KMS-11 (cell line): ENCODE measurements around the gene HORMAD2.

Source experiments
- H2AFZ ChIP-seq: fragments of 200-600 bp; sonication (generic); 2 replicates; pipeline ENCODE4 v1.6.1; 2016; ENCODE audit warnings: antibody characterized with exemption, mixed run types, low read depth
- H3K27ac ChIP-seq: fragments of 200-600 bp; sonication (generic); 2 replicates; pipeline ENCODE4 v1.6.1; 2016; ENCODE audit warnings: mild to moderate bottlenecking, mixed run types
- H3K27me3 ChIP-seq: fragments of 200-600 bp; sonication (generic); 2 replicates; pipeline ENCODE4 v1.6.1; 2017; ENCODE audit warnings: mild to moderate bottlenecking, low read depth, mixed run types, moderate library complexity; ENCODE audit not compliant: insufficient read depth
- H3K36me3 ChIP-seq: fragments of 200-600 bp; sonication (generic); 2 replicates; pipeline ENCODE4 v1.6.1; 2017; ENCODE audit warnings: mild to moderate bottlenecking, mixed run types; ENCODE audit not compliant: insufficient read depth
- H3K4me1 ChIP-seq: fragments of 200-600 bp; sonication (generic); 2 replicates; pipeline ENCODE4 v1.6.1; 2016; ENCODE audit warnings: mild to moderate bottlenecking, low read depth, mixed run types; ENCODE audit not compliant: poor library complexity, severe bottlenecking
- H3K4me2 ChIP-seq: fragments of 200-600 bp; sonication (generic); 2 replicates; pipeline ENCODE4 v1.7.0; 2016; ENCODE audit warnings: mild to moderate bottlenecking, mixed run types
- H3K4me3 ChIP-seq: fragments of 200-600 bp; sonication (generic); IDR thresholded peaks from 2 replicates; pipeline ENCODE4 v1.6.1; 2017; ENCODE audit warnings: low read depth, low read length, mixed read lengths; ENCODE audit not compliant: insufficient read depth
- H3K79me2 ChIP-seq: fragments of 200-600 bp; sonication (generic); 2 replicates; pipeline ENCODE4 v1.6.1; 2016; ENCODE audit warnings: low read depth, mixed run types; ENCODE audit not compliant: insufficient read depth
- H3K9ac ChIP-seq: fragments of 200-600 bp; sonication (generic); 2 replicates; pipeline ENCODE4 v1.6.1; 2016; ENCODE audit warnings: mild to moderate bottlenecking, mixed run types
- H4K20me1 ChIP-seq: fragments of 200-600 bp; sonication (generic); 2 replicates; pipeline ENCODE4 v1.6.1; 2016; ENCODE audit warnings: mild to moderate bottlenecking, mixed run types; ENCODE audit not compliant: insufficient read depth
- TF ChIP-seq, protein P1 (sequence below): fragments of 200-600 bp; sonication (generic); conservative IDR thresholded peaks from 2 replicates; pipeline ENCODE4 v1.6.1; 2017; ENCODE audit warnings: low read depth, mild to moderate bottlenecking, antibody characterized with exemption, low read length, moderate library complexity, mixed read lengths

Gene HORMAD2

DNA sequence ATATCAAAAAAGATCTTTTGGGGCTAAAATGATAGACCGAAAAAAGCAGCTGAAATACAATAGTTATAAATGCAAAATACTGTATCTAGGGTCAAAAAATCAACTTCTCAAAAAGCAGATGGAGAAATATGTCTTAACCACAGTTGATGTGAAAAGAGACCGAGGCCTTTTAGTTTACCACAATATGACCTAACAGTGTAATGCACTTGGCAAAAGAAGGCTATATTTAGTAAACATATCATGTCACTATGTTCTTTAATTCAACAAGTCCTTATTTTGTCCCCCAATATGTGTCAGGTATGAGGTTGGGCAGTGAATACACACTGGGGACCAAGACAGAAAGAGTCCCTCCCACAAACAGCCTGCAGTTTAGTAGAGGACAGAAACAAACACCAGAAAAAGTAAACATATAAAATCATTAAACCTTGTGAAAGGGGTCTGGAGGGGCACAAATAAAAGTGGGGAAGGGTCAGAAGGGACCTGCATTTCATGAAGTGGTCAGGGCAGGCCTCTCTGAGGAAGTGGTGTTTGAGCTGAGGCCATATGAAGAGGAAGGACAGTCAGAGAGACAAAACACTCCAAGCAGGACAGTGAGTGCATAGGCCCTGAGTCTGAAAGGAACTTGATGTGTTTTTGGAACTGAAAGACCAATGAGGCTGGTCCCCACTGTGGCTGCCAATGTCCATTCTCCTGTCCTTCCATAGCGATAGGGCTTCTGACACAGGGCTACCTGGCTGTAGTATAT is 112.9 kb downstream of the HORMAD2 start:
- H3K9ac ChIP-seq = no peak overlapping the region
- no peak overlapping the region for H2AFZ ChIP-seq
- no peaks in the 10 kb centered on the region for H3K27me3 ChIP-seq
- H4K20me1 ChIP-seq = no peaks in the 10 kb centered on the region
- H3K4me2 ChIP-seq = no peak overlapping the region
- TF ChIP-seq, protein P1, sequence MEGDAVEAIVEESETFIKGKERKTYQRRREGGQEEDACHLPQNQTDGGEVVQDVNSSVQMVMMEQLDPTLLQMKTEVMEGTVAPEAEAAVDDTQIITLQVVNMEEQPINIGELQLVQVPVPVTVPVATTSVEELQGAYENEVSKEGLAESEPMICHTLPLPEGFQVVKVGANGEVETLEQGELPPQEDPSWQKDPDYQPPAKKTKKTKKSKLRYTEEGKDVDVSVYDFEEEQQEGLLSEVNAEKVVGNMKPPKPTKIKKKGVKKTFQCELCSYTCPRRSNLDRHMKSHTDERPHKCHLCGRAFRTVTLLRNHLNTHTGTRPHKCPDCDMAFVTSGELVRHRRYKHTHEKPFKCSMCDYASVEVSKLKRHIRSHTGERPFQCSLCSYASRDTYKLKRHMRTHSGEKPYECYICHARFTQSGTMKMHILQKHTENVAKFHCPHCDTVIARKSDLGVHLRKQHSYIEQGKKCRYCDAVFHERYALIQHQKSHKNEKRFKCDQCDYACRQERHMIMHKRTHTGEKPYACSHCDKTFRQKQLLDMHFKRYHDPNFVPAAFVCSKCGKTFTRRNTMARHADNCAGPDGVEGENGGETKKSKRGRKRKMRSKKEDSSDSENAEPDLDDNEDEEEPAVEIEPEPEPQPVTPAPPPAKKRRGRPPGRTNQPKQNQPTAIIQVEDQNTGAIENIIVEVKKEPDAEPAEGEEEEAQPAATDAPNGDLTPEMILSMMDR = no peak
- no peaks in the 10 kb centered on the region for H3K36me3 ChIP-seq
- H3K27ac ChIP-seq = no peak overlapping the region
- H3K79me2 ChIP-seq = no peaks in the 10 kb centered on the region
- H3K4me3 ChIP-seq = no peak overlapping the region
- H3K4me1 ChIP-seq = peaks cover 19% of the 10 kb centered on the region

DNA sequence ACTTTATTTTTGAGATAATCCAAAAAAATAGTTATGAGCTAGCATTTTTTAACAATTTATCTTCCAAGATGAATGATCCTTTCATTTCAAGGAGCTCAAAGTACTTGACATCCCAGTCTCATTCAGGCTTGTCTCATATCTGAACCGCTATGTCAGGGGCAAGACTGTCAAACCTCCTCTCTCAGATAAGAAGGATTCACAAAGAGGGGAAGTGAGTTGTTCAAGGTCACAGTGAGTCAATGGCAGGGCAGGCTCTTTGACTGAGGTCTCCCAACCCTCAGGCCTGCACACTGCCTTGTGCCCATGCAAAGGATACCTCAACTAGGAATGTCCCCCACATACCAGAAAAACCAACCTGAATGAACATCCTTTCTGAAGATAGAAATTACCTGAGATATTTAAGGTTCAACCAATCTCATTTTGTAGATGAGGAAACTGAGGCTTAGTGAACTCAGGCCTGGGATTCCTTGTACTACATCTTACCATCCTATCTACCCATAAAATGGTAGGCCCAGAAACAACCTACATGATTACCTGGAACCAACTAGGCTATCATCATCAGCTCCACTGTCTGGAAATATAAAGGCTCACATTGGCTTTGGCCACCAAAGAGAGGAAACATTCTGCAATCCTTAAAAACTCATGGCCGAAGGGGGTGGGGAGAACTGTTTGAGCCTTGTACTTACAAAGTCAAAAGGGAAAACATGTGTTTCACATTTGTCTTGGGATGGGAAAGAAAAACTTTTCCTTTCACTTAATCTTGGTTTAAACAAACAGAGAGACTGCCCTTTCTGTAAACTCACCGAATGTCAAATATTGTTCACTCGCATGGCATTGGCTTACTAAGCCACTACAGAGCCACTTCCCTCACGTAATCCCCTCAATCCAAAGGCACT is 115.2 kb downstream of the HORMAD2 start:
- Histone ChIP-seq H3K79me2 (no peaks in the 10 kb centered on the region), H3K4me2 (no peak overlapping the region), H3K27ac (no peak overlapping the region), H3K4me3 (no peak overlapping the region), H3K36me3 (no peaks in the 10 kb centered on the region), H3K9ac (no peak overlapping the region), H3K4me1 (peaks cover 25% of the 10 kb centered on the region), H3K27me3 (no peaks in the 10 kb centered on the region), H2AFZ (no peak overlapping the region), H4K20me1 (no peaks in the 10 kb centered on the region)
- TF ChIP-seq, protein P1 = no peak

DNA sequence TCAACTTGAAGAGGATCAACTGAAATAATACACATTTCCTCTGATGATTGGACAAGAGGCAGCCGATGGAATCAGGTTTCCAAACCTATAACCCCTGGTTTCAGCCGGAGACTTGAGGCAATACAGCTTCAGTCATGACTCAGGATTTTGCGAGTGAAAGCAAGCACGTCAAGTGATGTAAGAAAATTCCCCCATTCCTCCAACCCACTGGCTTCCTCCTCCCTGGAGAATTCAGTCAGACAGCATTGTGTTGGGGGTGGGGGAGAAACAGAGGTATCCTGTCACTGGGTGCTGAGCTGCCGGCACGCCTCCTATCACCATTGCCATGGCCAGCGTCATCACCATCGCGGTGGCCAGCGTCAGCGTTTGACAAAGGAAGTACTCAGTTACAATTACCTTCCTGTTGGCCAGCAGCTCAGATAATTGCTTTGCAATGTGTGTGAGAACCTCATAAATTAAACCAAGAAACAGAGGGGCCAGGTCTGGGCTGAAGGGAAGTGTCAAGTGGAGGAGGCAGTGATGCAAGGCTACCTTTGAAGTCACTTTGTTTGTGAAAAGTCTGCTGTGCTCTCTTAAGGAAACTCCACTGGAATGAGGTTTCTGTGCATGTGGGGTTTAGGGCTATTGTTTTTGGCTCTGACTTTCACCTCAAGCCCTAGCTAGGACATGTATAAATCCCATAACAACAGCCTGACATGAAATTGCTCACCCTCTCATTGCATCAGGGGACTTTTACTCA is 116.0 kb downstream of the HORMAD2 start:
- Histone ChIP-seq H3K4me1 (peaks cover 17% of the 10 kb centered on the region), H3K27ac (no peak overlapping the region), H3K36me3 (no peaks in the 10 kb centered on the region), H3K27me3 (no peaks in the 10 kb centered on the region), H4K20me1 (no peaks in the 10 kb centered on the region), H3K79me2 (no peaks in the 10 kb centered on the region), H3K4me2 (no peak overlapping the region), H3K4me3 (no peak overlapping the region), H3K9ac (no peak overlapping the region), H2AFZ (no peak overlapping the region)
- TF ChIP-seq, protein P1 = no peak

DNA sequence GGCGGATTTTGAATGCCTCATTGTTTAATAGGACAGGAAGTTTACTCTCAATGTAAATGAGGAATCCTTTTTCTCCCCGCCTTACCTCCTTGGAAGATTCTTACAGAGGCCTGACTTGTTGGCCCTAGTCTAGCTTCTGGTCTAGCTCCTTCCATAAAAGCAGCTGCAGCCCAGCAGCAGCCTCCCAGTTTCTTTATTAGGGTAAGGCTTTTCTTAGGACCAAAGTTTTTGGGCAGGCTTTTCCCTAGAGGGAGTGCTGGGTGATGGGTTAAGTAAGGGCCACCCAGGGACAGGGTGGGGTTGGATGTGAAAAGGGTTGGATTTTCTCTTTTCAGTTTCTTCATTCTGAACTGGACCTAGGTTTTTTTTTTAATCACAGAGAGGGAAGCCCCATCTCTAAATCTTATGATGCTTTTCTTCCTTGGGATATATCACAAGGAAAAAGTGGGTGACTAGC is 116.6 kb downstream of the HORMAD2 start:
- TF ChIP-seq, protein P1 = no peak
- no peak overlapping the region for H3K9ac ChIP-seq
- no peak overlapping the region for H3K4me3 ChIP-seq
- no peak overlapping the region for H3K27ac ChIP-seq
- no peak overlapping the region for H2AFZ ChIP-seq
- peaks cover 16% of the 10 kb centered on the region for H3K4me1 ChIP-seq
- H3K79me2 ChIP-seq = no peaks in the 10 kb centered on the region
- H4K20me1 ChIP-seq = no peaks in the 10 kb centered on the region
- no peak overlapping the region for H3K4me2 ChIP-seq
- no peaks in the 10 kb centered on the region for H3K27me3 ChIP-seq
- no peaks in the 10 kb centered on the region for H3K36me3 ChIP-seq
